ENCODE data around the gene BEAN1.
A peak's percentile ranks its signal among the peaks of the same experiment; 100 is the strongest.

BEAN1 gene

GRCh38 chr16:66521951-66522771 is 95.1 kb downstream of the BEAN1 start:
- peak; percentile 64 for DNase-seq (ENCODE audit: low read depth)

GRCh38 chr16:66522816-66523590 is 95.9 kb downstream of the BEAN1 start:
- H3K4me3 ChIP-seq (ENCODE audit: low read length) = no peak overlapping the region
- no peak for DNase-seq (ENCODE audit: low read depth)
- TF ChIP-seq CTCF (conservative IDR thresholded peaks at IDR 0.05; ENCODE audit: low read length) = no peak

More at GRCh38 chr16:66521951-66522771, 95.1 kb downstream of the BEAN1 start:
- TF ChIP-seq CTCF (conservative IDR thresholded peaks at IDR 0.05; ENCODE audit: low read length) = no peak
- H3K4me3 ChIP-seq (ENCODE audit: low read length) = no peak overlapping the region

- TF ChIP-seq CTCF (conservative IDR thresholded peaks at IDR 0.05; ENCODE audit: low read length) = no peak
- no peak overlapping the region for H3K4me3 ChIP-seq (ENCODE audit: low read length)
- no peak for DNase-seq (ENCODE audit: low read depth)
Measured at GRCh38 chr16:66523861-66524354, 96.8 kb downstream of the BEAN1 start.

GRCh38 chr16:66524601-66525164 is 97.6 kb downstream of the BEAN1 start:
- TF ChIP-seq CTCF (conservative IDR thresholded peaks at IDR 0.05; ENCODE audit: low read length) = no peak
- no peak overlapping the region for H3K4me3 ChIP-seq (ENCODE audit: low read length)
- DNase-seq (ENCODE audit: low read depth) = no peak

GRCh38 chr16:66525396-66526180 is 98.5 kb downstream of the BEAN1 start:
- no peak for TF ChIP-seq CTCF (conservative IDR thresholded peaks at IDR 0.05; ENCODE audit: low read length)
- H3K4me3 ChIP-seq (ENCODE audit: low read length) = no peak overlapping the region
- peak; percentile 41 for DNase-seq (ENCODE audit: low read depth)

- no peak overlapping the region for H3K4me3 ChIP-seq (ENCODE audit: low read length)
- DNase-seq (ENCODE audit: low read depth) = no peak
- TF ChIP-seq CTCF (conservative IDR thresholded peaks at IDR 0.05; ENCODE audit: low read length) = no peak
Measured at GRCh38 chr16:66528294-66528693, 101.2 kb downstream of the BEAN1 start.
